GM13977 (cell line): ENCODE results near the gene GCG.

Experiments used
- DNase-seq: peaks from one replicate; pipeline ENCODE4 v3.0.0; 2012; ENCODE audit warnings: low spot score
- in situ Hi-C: fragments of 300-500 bp; cut with MboI; formaldehyde crosslinking; loops from one replicate; pipeline ENCODE4 v1.12.0; 2022; ENCODE audit warnings: low sequenced_read_pairs, low pct_unique_long_range_greater_than_20kb, mixed read lengths, inconsistent platforms; ENCODE audit not compliant: unreplicated experiment
- TF ChIP-seq, protein P1 (sequence below): IDR thresholded peaks from 2 replicates; pipeline ENCODE4 v1.5.1; 2012; ENCODE audit warnings: mild to moderate bottlenecking, control low read depth; ENCODE audit not compliant: insufficient read depth; ENCODE audit errors: extremely low read depth, missing control alignments

Gene GCG

DNA sequence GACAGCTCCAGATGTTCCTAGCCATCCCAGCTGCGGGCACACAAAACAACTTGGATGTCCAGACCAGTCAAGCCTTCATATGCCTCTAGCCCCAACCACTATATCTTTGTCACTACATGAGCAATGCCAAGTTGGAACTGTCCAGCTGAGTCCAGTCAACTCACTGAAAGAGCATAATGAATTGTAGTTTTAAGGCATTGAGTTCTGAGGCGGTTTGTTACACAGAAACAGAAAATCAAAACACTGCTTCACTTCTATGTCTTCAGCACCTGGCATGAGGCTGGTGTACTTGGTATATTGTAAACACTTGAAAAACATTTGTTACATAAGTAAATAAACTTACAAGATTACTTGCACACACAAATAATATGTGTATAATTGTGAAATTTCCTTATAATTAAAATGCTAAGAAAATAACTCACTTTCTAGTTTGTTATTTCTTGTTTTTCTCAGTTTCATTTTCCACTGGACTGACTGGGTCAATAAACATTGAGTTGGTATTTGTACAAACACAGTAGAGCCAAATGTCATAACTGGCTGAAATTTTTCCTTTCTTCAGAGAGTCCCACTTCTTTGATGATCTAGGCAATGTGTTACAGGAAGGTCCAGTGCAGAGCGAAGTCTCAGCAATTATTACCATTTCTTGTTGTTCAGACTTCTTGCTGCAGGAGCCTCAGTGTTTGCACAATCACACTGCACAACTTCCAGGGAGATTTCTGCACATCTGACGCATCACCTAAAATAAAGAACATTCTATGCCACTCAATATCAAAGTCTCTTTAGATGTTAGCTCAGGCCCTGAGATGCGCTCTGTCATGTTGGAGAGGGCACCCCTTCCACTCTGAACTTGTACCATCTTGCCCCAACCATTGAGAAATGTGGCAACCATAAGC is 39.8 kb downstream of the GCG start:
- TF ChIP-seq, protein P1, sequence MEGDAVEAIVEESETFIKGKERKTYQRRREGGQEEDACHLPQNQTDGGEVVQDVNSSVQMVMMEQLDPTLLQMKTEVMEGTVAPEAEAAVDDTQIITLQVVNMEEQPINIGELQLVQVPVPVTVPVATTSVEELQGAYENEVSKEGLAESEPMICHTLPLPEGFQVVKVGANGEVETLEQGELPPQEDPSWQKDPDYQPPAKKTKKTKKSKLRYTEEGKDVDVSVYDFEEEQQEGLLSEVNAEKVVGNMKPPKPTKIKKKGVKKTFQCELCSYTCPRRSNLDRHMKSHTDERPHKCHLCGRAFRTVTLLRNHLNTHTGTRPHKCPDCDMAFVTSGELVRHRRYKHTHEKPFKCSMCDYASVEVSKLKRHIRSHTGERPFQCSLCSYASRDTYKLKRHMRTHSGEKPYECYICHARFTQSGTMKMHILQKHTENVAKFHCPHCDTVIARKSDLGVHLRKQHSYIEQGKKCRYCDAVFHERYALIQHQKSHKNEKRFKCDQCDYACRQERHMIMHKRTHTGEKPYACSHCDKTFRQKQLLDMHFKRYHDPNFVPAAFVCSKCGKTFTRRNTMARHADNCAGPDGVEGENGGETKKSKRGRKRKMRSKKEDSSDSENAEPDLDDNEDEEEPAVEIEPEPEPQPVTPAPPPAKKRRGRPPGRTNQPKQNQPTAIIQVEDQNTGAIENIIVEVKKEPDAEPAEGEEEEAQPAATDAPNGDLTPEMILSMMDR = no peak
- no peak for DNase-seq
- in situ Hi-C loops = no loop called here

- no peak for DNase-seq
- TF ChIP-seq, protein P1 = no peak
- in situ Hi-C loops = no loop called here
Measured at GRCh38 chr2:162107361-162107901, 44.6 kb downstream of the GCG start.

- TF ChIP-seq, protein P1 = no peak
- in situ Hi-C loops = no loop called here
Measured at GRCh38 chr2:162106746-162107145, 45.3 kb downstream of the GCG start.

GRCh38 chr2:162106146-162106551 is 45.9 kb downstream of the GCG start:
- no peak for DNase-seq
- TF ChIP-seq, protein P1 = no peak
- in situ Hi-C loops = no loop called here

More at GRCh38 chr2:162106746-162107145, 45.3 kb downstream of the GCG start:
- DNase-seq = no peak

- TF ChIP-seq, protein P1 = no peak
- no peak for DNase-seq
- in situ Hi-C loops = no loop called here
Measured at GRCh38 chr2:162103443-162104009, 48.5 kb downstream of the GCG start.

GRCh38 chr2:162100579-162100978 is 51.5 kb downstream of the GCG start:
- no peak for DNase-seq
- in situ Hi-C loops = no loop called here
- TF ChIP-seq, protein P1 = no peak
